ENCODE data around the gene MCOLN3.
"Not testable (repeated sequence)": the region's sequence is repeated elsewhere in the genome, so short reads cannot be mapped to it uniquely, and the experiment has no call there.

The MCOLN3 gene

GRCh38 chr1:84988588-84988987, 59.7 kb downstream of the MCOLN3 start:
- DNase-seq: peak; percentile 23

- not testable (repeated sequence) for DNase-seq
These were observed 61.7 kb downstream of the MCOLN3 start for GRCh38 chr1:84986561-84986960.

- DNase-seq: no peak
These were observed 62.9 kb downstream of the MCOLN3 start for GRCh38 chr1:84985365-84985764.

- no peak for DNase-seq
These were observed 65.9 kb downstream of the MCOLN3 start for GRCh38 chr1:84982395-84982794.

GRCh38 chr1:84975035-84975434, 73.3 kb downstream of the MCOLN3 start:
- DNase-seq: peak; percentile 16

GRCh38 chr1:84973498-84974334, 74.6 kb downstream of the MCOLN3 start:
- DNase-seq: peak; percentile 22

- DNase-seq: peak; percentile 12
These were observed 75.8 kb downstream of the MCOLN3 start for GRCh38 chr1:84972377-84972987.

- DNase-seq: no peak
These were observed 76.3 kb downstream of the MCOLN3 start for GRCh38 chr1:84971957-84972356.

GRCh38 chr1:84969489-84970250, 78.6 kb downstream of the MCOLN3 start:
- peak; percentile 14 for DNase-seq

- no peak for DNase-seq
These were observed 79.4 kb downstream of the MCOLN3 start for GRCh38 chr1:84968865-84969264.

- DNase-seq: no peak
These were observed 80.2 kb downstream of the MCOLN3 start for GRCh38 chr1:84968101-84968500.
